Neural progenitor cell (in vitro differentiated cells): ENCODE measurements around the gene GPR61.

Source experiments
- EZH2 ChIP-seq: fragments of 200-600 bp; sonication (generic); IDR thresholded peaks from 2 replicates; pipeline ENCODE4 v1.6.1; 2017; ENCODE audit warnings: antibody characterized with exemption, mild to moderate bottlenecking, moderate library complexity
- TF ChIP-seq, protein P1 (sequence below): fragments of 200-600 bp; sonication (generic); IDR thresholded peaks from 2 replicates; pipeline ENCODE4 v1.5.1; 2017; ENCODE audit warnings: antibody characterized with exemption, mild to moderate bottlenecking

- TF ChIP-seq, protein P1, sequence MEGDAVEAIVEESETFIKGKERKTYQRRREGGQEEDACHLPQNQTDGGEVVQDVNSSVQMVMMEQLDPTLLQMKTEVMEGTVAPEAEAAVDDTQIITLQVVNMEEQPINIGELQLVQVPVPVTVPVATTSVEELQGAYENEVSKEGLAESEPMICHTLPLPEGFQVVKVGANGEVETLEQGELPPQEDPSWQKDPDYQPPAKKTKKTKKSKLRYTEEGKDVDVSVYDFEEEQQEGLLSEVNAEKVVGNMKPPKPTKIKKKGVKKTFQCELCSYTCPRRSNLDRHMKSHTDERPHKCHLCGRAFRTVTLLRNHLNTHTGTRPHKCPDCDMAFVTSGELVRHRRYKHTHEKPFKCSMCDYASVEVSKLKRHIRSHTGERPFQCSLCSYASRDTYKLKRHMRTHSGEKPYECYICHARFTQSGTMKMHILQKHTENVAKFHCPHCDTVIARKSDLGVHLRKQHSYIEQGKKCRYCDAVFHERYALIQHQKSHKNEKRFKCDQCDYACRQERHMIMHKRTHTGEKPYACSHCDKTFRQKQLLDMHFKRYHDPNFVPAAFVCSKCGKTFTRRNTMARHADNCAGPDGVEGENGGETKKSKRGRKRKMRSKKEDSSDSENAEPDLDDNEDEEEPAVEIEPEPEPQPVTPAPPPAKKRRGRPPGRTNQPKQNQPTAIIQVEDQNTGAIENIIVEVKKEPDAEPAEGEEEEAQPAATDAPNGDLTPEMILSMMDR, result peak; percentile 77
- TF ChIP-seq EZH2, result no peak
These were observed 49.4 kb upstream of the GPR61 start for GRCh38 chr1:109490029-109490933.
